GM12878 (cell line): Measurements from ENCODE around the gene INPP4B. TPM values are rescaled to one million over a fixed set of nuclear protein-coding genes. Genes with fewer than 3 reads are reported as not detected.

Experiments
- ATAC-seq: fragments of 200-7000 bp; cut with Tn5 transposase; 3 replicates; pipeline ENCODE4 v1.9.1; 2020; ENCODE audit warnings: mild to moderate bottlenecking, moderate library complexity
- BruUV-seq: library from RNA; stranded (reverse); fragments of 400-500 nt; replicated peaks from 2 replicates; lab custom pipeline; 2021; lab: Mats Ljungman, UMichigan
- CTCF ChIA-PET: fragments of 300-600 bp; sonication (Branson Sonifier 250); formaldehyde crosslinking; extraction: SDS; loops from one replicate; lab custom pipeline; 2021; ENCODE audit warnings: inconsistent platforms; lab: Yijun Ruan, JAX
- POLR2A ChIA-PET: fragments of 350-600 bp; formaldehyde crosslinking; extraction: SDS; loops from one replicate; lab custom pipeline; 2021; ENCODE audit warnings: inconsistent platforms; lab: Charles Lee
- RAD21 ChIA-PET: fragments of 300-600 bp; sonication (Branson Sonifier 250); formaldehyde crosslinking; loops from one replicate; lab custom pipeline; 2023; ENCODE audit warnings: antibody characterized with exemption; ENCODE audit not compliant: unreplicated experiment; lab: Charles Lee
- SMC1A ChIA-PET: fragments of 300-600 bp; sonication (Branson Sonifier 250); formaldehyde crosslinking; loops from one replicate; lab custom pipeline; 2023; ENCODE audit not compliant: unreplicated experiment, uncharacterized antibody; lab: Charles Lee
- DNase-seq: peaks from one replicate; pipeline ENCODE4 v3.0.0-alpha.2; 2011; ENCODE audit warnings: low read depth, low spot score
- FAIRE-seq: peaks from 3 replicates; lab custom pipeline; 2011; peaks lifted over from hg19 to GRCh38; lab: Jason Lieb, UNC
- H2AFZ ChIP-seq: 2 replicates; pipeline ENCODE4 v1.6.0; 2011; ENCODE audit warnings: low read depth, low read length, control low read depth; ENCODE audit not compliant: control insufficient read depth
- H3K27ac ChIP-seq: 2 replicates; pipeline ENCODE4 v1.5.1; 2011; ENCODE audit warnings: control low read depth; ENCODE audit not compliant: control insufficient read depth, insufficient read depth
- H3K27me3 ChIP-seq, 2 experiments: replicated peaks in 1 of 2; 2 replicates each; pipeline versions ENCODE4 v1.6.0 to v1.6.1; 2011; ENCODE audit warnings: low read length in 1 of 2; ENCODE audit not compliant: control insufficient read depth in 2 of 2, insufficient read depth in 2 of 2
- H3K36me3 ChIP-seq, 2 experiments: 2 replicates each; pipeline ENCODE4 v1.5.1; 2011; ENCODE audit warnings: low read length in 1 of 2; ENCODE audit not compliant: control insufficient read depth in 2 of 2, insufficient read depth in 2 of 2
- H3K4me1 ChIP-seq: 2 replicates; pipeline ENCODE4 v1.6.1; 2011; ENCODE audit warnings: mild to moderate bottlenecking, low read length, moderate library complexity, mixed read lengths; ENCODE audit not compliant: control insufficient read depth, insufficient read depth
- H3K4me2 ChIP-seq: 2 replicates; pipeline ENCODE4 v1.6.0; 2011; ENCODE audit warnings: control low read depth; ENCODE audit not compliant: control insufficient read depth, insufficient read depth
- H3K4me3 ChIP-seq: fragments of 200-600 bp; sonication (generic); 2 replicates; pipeline ENCODE4 v1.5.1; 2016
- H3K79me2 ChIP-seq: 2 replicates; pipeline ENCODE4 v1.6.0; 2011; ENCODE audit warnings: low read length; ENCODE audit not compliant: control insufficient read depth, insufficient read depth
- H3K9ac ChIP-seq: 2 replicates; pipeline ENCODE4 v1.8.0; 2011; ENCODE audit warnings: low read length, control low read depth, mixed read lengths; ENCODE audit not compliant: control insufficient read depth, insufficient read depth
- H3K9me3 ChIP-seq: replicated peaks from 3 replicates; pipeline ENCODE4 v1.5.1; 2011; ENCODE audit warnings: mild to moderate bottlenecking, low read length; ENCODE audit not compliant: control insufficient read depth, insufficient read depth
- H4K20me1 ChIP-seq: 2 replicates; pipeline ENCODE4 v1.6.0; 2011; ENCODE audit not compliant: control insufficient read depth, insufficient read depth
- BRCA1 ChIP-seq: IDR thresholded peaks from 2 replicates; pipeline ENCODE4 v1.6.1; 2011; ENCODE audit warnings: low read depth, low read length, improper control_type of control experiment
- CREB1 ChIP-seq: IDR thresholded peaks from 2 replicates; pipeline ENCODE4 v1.6.1; 2012; ENCODE audit warnings: low read depth, mild to moderate bottlenecking, inconsistent platforms
- DPF2 ChIP-seq: fragments of 450-650 bp; IDR thresholded peaks from 2 replicates; pipeline ENCODE4 v1.6.1; 2017; ENCODE audit warnings: mild to moderate bottlenecking
- MLLT1 ChIP-seq: fragments of 450-650 bp; IDR thresholded peaks from 2 replicates; pipeline ENCODE4 v1.6.1; 2016; ENCODE audit warnings: mild to moderate bottlenecking
- NFIC ChIP-seq: IDR thresholded peaks from 2 replicates; pipeline ENCODE4 v1.6.1; 2012; ENCODE audit warnings: low read depth, mild to moderate bottlenecking, inconsistent platforms, low read length, moderate library complexity
- NFYB ChIP-seq: IDR thresholded peaks from 2 replicates; pipeline ENCODE4 v1.6.1; 2011; ENCODE audit warnings: low read depth, mild to moderate bottlenecking, low read length, improper control_type of control experiment, moderate library complexity; ENCODE audit not compliant: insufficient read depth
- NKRF ChIP-seq: fragments of 450-650 bp; conservative IDR thresholded peaks from 2 replicates; pipeline ENCODE4 v1.6.1; 2017; ENCODE audit warnings: mild to moderate bottlenecking, moderate library complexity
- PML ChIP-seq: IDR thresholded peaks from 2 replicates; pipeline ENCODE4 v1.6.1; 2012; ENCODE audit warnings: low read length, inconsistent platforms
- RELA ChIP-seq: fragments of 450-650 bp; IDR thresholded peaks from 2 replicates; pipeline ENCODE4 v1.8.0; 2014; ENCODE audit warnings: borderline replicate concordance; ENCODE audit not compliant: partially characterized antibody
- SIX5 ChIP-seq: IDR thresholded peaks from 2 replicates; pipeline ENCODE4 v1.6.1; 2011; ENCODE audit warnings: mild to moderate bottlenecking, low read depth, low read length, moderate library complexity; ENCODE audit not compliant: severe bottlenecking
- STAT3 ChIP-seq: IDR thresholded peaks from 2 replicates; pipeline ENCODE4 v1.6.1; 2011; ENCODE audit warnings: low read depth, low read length, improper control_type of control experiment
- SUPT20H ChIP-seq: IDR thresholded peaks from 2 replicates; pipeline ENCODE4 v1.6.1; 2011; ENCODE audit warnings: low read depth, mild to moderate bottlenecking, low read length, moderate library complexity, borderline replicate concordance; ENCODE audit not compliant: control insufficient read depth
- WGBS: methylation state at CpG from one replicate; pipeline ENCODE4 v1.1.6; 2016; ENCODE audit warnings: low lambda C conversion rate; ENCODE audit not compliant: insufficient replicate concordance, insufficient coverage; ENCODE audit errors: missing lambda C conversion rate; 5-methylcytosine and 5-hydroxymethylcytosine counted together
- in situ Hi-C: fragments of 300-500 bp; cut with MboI; formaldehyde crosslinking; loops from 9 replicates; pipeline ENCODE4 v1.14.3; 2018; ENCODE audit warnings: mixed read lengths
- intact Hi-C: fragments of 100-400 bp; cut with micrococcal nuclease; formaldehyde crosslinking; loops from one replicate; pipeline ENCODE4 v1.14.2; 2022; ENCODE audit not compliant: unreplicated experiment
- polyA plus RNA-seq, 11 experiments: library from polyadenylated mRNA; depleted of rRNA in 4 of 11; unstranded in 6 of 11; stranded (reverse) in 5 of 11; fragments of >200 nt; fragmentation: Nextera tagmentation in 4 of 11; fragmentation: Illumina TruSeq in 1 of 11; extraction: Ambion mirVana in 4 of 11; extraction: Trizol in 1 of 11; gene quantifications; 1 replicate in 1 of 11; 2 replicates in 10 of 11; pipeline versions ENCODE4 v1.2.1 to v1.2.3, GENCODE V29; 2011 to 2016; ENCODE audit warnings: inconsistent platforms in 2 of 11, missing spikeins in 2 of 11, low read depth in 1 of 11
- total RNA-seq, 4 experiments: library from RNA; depleted of rRNA in 3 of 4; stranded (reverse); fragments of >200 nt in 3 of 4; fragmentation: Illumina TruSeq in 1 of 4; extraction: Trizol in 1 of 4; gene quantifications; 2 replicates each; pipeline versions ENCODE4 v1.2.1 to v1.2.3, GENCODE V29; 2013 to 2021
- TF ChIP-seq, protein P1 (sequence below): IDR thresholded peaks from 2 replicates; pipeline ENCODE4 v1.6.1; 2012; ENCODE audit warnings: low read length, inconsistent platforms

Gene INPP4B
- total and polyA plus RNA-seq, 10 of the 15 experiments (the other 5 are each of a cell fraction or from before 2014, with no cell fraction given) = 0.53 to 11.2 (median 0.95) TPM

DNA sequence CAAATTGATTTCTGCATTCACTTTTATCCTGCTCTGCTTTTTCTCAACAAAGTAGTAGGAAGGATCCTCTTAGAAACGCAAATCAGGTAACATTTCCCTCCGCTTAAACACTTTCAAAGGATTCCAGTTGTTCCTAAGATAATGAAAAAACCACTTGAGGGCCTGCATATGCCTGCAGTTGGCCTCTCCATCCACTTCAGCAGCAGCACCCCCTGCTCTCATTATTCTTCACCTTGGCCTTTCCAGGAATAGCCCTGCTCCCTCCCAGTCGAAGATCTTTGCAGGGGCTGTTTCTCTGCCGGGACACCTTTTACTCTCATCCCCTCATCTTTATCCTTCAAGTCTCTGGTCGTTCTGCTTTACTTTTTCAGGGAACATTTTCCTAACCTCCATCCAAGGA, 314.0 kb downstream of the INPP4B start:
- Histone ChIP-seq H4K20me1 (no peaks in the 10 kb centered on the region), H2AFZ (no peak overlapping the region), H3K4me1 (no peaks in the 10 kb centered on the region), H3K9ac (no peak overlapping the region), H3K36me3 (no peaks in the 10 kb centered on the region), H3K27ac (no peak overlapping the region), H3K9me3 (no peaks in the 10 kb centered on the region), H3K79me2 (no peaks in the 10 kb centered on the region), H3K27me3 (no peaks in the 10 kb centered on the region), H3K4me3 (no peak overlapping the region), H3K4me2 (no peak overlapping the region)
- no peak for TF ChIP-seq STAT3
- TF ChIP-seq MLLT1 = no peak
- TF ChIP-seq NFIC = no peak
- TF ChIP-seq DPF2 = no peak
- no peak for TF ChIP-seq PML
- WGBS = 16% methylated on average over 5 of the region's 5 CpGs
- SMC1A ChIA-PET = interaction anchor here (1.0 to 2.9 kb wide), 4 partner anchors 9 to 46 kb away, joined by 3 to 14 read pairs (median 5); no protein-coding TSS in a partner anchor
- RAD21 ChIA-PET = interaction anchor here (1.6 kb wide), 1 partner anchor 21 kb away, joined by 4 read pairs; no protein-coding TSS in a partner anchor
- in situ Hi-C loops (no loop called here), intact Hi-C loops (no loop called here)
- DNase-seq (no peak), ATAC-seq (no peak), FAIRE-seq (no peak)
- no TSS peak for BruUV-seq
- POLR2A ChIA-PET = no interaction called here
- CTCF ChIA-PET = no interaction called here

DNA sequence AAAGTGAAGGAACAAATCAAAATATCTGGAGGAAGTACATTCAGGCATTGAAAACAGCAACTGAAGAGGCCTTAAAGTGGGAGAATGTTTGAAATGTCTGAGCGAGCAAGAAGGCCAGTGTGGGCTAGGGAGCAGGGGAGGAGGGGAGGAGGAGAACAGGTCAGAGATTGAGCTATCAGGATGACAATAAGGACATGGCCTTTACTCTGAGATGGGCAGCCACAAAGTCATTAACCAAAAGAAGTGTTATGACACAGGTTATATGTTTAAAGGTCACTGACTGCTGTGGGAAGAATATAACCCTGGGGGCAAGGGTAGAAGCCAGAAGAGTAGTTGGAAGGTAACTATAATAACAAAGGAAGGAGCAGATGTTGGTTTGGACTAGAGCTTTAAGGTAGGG, 315.4 kb downstream of the INPP4B start:
- POLR2A ChIA-PET = interaction anchor here (0.9 kb wide), 1 partner anchor 33 kb away, joined by 4 read pairs; no protein-coding TSS in a partner anchor
- RAD21 ChIA-PET = interaction anchor here (1.0 to 1.7 kb wide), 5 partner anchors 22 to 156 kb away, joined by 3 to 5 read pairs (median 4); no protein-coding TSS in a partner anchor
- no TSS peak for BruUV-seq
- H3K4me2 ChIP-seq = no peak overlapping the region
- no peaks in the 10 kb centered on the region for H3K9me3 ChIP-seq
- intact Hi-C loops (no loop called here), in situ Hi-C loops (no loop called here)
- no peak overlapping the region for H3K27ac ChIP-seq
- DNase-seq (no peak), ATAC-seq (peak; percentile 69), FAIRE-seq (no peak)
- H3K27me3 ChIP-seq = no peaks in the 10 kb centered on the region
- H2AFZ ChIP-seq = no peak overlapping the region
- no peaks in the 10 kb centered on the region for H4K20me1 ChIP-seq
- SMC1A ChIA-PET = interaction anchor here (0.8 to 2.9 kb wide), 18 partner anchors 10 to 176 kb away, joined by 3 to 14 read pairs (median 4); no protein-coding TSS in a partner anchor
- H3K4me1 ChIP-seq = no peaks in the 10 kb centered on the region
- H3K4me3 ChIP-seq = no peak overlapping the region
- no peaks in the 10 kb centered on the region for H3K79me2 ChIP-seq
- H3K9ac ChIP-seq = no peak overlapping the region
- CTCF ChIA-PET = interaction anchor here (0.5 to 1.2 kb wide), 2 partner anchors 23 to 357 kb away, joined by 4 to 6 read pairs; no protein-coding TSS in a partner anchor
- no peaks in the 10 kb centered on the region for H3K36me3 ChIP-seq
- 0% methylated on average over 1 of the region's 1 CpG for WGBS
- TF ChIP-seq SUPT20H (no peak), NFYB (no peak), NKRF (no peak), BRCA1 (no peak), RELA (no peak), SIX5 (no peak), CREB1 (no peak)
- TF ChIP-seq, protein P1, sequence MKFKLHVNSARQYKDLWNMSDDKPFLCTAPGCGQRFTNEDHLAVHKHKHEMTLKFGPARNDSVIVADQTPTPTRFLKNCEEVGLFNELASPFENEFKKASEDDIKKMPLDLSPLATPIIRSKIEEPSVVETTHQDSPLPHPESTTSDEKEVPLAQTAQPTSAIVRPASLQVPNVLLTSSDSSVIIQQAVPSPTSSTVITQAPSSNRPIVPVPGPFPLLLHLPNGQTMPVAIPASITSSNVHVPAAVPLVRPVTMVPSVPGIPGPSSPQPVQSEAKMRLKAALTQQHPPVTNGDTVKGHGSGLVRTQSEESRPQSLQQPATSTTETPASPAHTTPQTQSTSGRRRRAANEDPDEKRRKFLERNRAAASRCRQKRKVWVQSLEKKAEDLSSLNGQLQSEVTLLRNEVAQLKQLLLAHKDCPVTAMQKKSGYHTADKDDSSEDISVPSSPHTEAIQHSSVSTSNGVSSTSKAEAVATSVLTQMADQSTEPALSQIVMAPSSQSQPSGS = no peak
